BJ (cell line): ENCODE measurements around the gene PDZRN4. TPM values are rescaled to one million over a fixed set of nuclear protein-coding genes. Genes with fewer than 3 reads are reported as not detected.
"Not testable (repeated sequence)": the region's sequence is repeated elsewhere in the genome, so short reads cannot be mapped to it uniquely, and the experiment has no call there.

Experiments
- CTCF ChIA-PET: fragments of 350-600 bp; formaldehyde crosslinking; extraction: SDS; loops from one replicate; lab custom pipeline; 2021; ENCODE audit warnings: antibody characterized with exemption, inconsistent platforms; lab: Yijun Ruan, JAX
- POLR2A ChIA-PET: fragments of 300-600 bp; sonication (Branson Sonifier 250); formaldehyde crosslinking; extraction: SDS; loops from one replicate; lab custom pipeline; 2021; ENCODE audit warnings: antibody characterized with exemption; lab: Charles Lee
- DNase-seq: peaks from one replicate; pipeline ENCODE4 v3.0.0-alpha.2; 2011; ENCODE audit warnings: low read depth
- H3K27me3 ChIP-seq: 2 replicates; pipeline ENCODE4 v1.6.0; 2011; ENCODE audit warnings: low read length; ENCODE audit not compliant: control insufficient read depth, insufficient read depth
- H3K36me3 ChIP-seq: 2 replicates; pipeline ENCODE4 v1.5.1; 2011; ENCODE audit warnings: low read length; ENCODE audit not compliant: control insufficient read depth, insufficient read depth
- H3K4me3 ChIP-seq: 2 replicates; pipeline ENCODE4 v1.5.1; 2011; ENCODE audit warnings: low read depth, mild to moderate bottlenecking, control low read depth, low read length
- CTCF ChIP-seq: IDR thresholded peaks from 2 replicates; pipeline ENCODE4 v1.5.1; 2011; ENCODE audit warnings: low read depth, mild to moderate bottlenecking, control low read depth, inconsistent platforms, low read length, moderate library complexity; ENCODE audit not compliant: insufficient read depth
- polyA plus RNA-seq: library from polyadenylated mRNA; depleted of rRNA; stranded (reverse); fragments of >200 nt; gene quantifications from 2 replicates; pipeline ENCODE4 v1.2.3, GENCODE V29; 2011

The PDZRN4 gene
- polyA plus RNA-seq, 1 experiment: not detected

GRCh38 chr12:41234692-41235091, 46.6 kb downstream of the PDZRN4 start:
- no peak overlapping the region for H3K4me3 ChIP-seq
- TF ChIP-seq CTCF: no peak
- H3K27me3 ChIP-seq: no peaks in the 10 kb centered on the region
- POLR2A ChIA-PET: no interaction called here
- DNase-seq: no peak
- CTCF ChIA-PET: no interaction called here
- no peaks in the 10 kb centered on the region for H3K36me3 ChIP-seq

GRCh38 chr12:41242603-41243002, 54.5 kb downstream of the PDZRN4 start:
- H3K27me3 ChIP-seq: no peaks in the 10 kb centered on the region
- H3K4me3 ChIP-seq: no peak overlapping the region
- CTCF ChIA-PET: interaction anchor here (0.7 kb wide), 1 partner anchor 288 kb away, joined by 3 read pairs; no protein-coding TSS in a partner anchor
- POLR2A ChIA-PET: no interaction called here
- H3K36me3 ChIP-seq: no peaks in the 10 kb centered on the region
- no peak for DNase-seq
- no peak for TF ChIP-seq CTCF

DNA sequence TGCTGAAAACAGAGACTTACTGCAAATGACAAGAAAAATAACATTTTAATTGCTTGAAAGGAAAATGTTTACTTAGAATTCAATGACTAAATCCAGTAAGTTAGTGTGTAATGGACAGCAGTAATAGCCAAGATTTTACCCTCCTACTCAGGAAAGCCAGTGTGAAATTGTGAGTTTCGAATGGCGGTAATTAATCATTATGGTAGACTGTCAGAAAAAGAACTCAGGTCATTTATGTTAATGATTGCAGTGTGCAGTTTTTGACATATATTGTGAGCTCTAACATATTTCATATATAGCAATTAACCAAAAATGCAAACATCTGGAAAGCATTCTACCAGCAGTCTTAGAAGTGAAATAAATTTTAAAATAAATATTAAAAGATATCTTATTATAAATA, 60.3 kb downstream of the PDZRN4 start:
- DNase-seq: no peak
- H3K36me3 ChIP-seq: no peaks in the 10 kb centered on the region
- ChIA-PET CTCF (no interaction called here), POLR2A (no interaction called here)
- no peaks in the 10 kb centered on the region for H3K27me3 ChIP-seq
- no peak for TF ChIP-seq CTCF
- no peak overlapping the region for H3K4me3 ChIP-seq

DNA sequence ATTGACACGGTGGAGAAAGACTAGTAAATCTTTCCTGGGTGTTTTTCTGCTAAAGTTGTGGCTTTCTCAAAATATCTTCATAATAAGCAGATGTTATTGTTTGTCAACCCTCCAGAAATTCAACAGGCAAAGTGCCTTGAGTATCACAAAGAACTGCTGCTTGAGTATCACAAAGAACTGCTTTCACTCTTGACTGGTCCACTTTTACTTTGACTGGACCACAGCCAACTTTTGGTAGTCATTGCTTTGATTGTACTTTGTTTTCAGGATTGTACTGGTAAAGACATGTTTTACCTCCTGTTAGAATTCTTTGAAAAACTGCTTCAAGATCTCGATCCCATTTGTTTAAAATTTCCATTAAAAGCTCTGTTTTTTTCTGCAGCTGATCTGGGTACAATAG, 62.6 kb downstream of the PDZRN4 start:
- Histone ChIP-seq H3K27me3 (no peaks in the 10 kb centered on the region), H3K36me3 (no peaks in the 10 kb centered on the region), H3K4me3 (no peak overlapping the region)
- no peak for DNase-seq
- no peak for TF ChIP-seq CTCF
- CTCF ChIA-PET: no interaction called here
- POLR2A ChIA-PET: no interaction called here

GRCh38 chr12:41254004-41254914, 66.1 kb downstream of the PDZRN4 start:
- ChIA-PET CTCF (no interaction called here), POLR2A (no interaction called here)
- DNase-seq: no peak
- TF ChIP-seq CTCF: no peak
- H3K36me3 ChIP-seq: no peaks in the 10 kb centered on the region
- H3K27me3 ChIP-seq: no peaks in the 10 kb centered on the region
- H3K4me3 ChIP-seq: no peak overlapping the region

DNA sequence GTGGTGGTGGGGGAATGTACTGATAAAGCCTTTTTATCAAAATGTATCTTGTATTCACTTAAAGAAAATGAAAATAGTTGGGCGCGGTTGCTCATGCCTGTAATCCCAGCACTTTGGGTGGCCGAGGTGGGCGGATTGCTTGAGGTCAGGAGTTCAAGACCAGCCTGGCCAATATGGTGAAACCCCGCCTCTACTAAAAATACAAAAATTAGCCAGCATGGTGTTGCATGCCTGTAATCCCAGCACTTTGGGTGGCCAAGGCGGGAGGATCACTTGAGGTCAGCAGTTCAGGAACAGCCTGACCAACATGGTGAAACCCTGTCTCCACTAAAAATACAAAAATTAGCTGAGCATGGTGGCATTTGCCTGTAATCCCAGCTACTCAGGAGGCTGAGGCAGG, 75.1 kb downstream of the PDZRN4 start:
- POLR2A ChIA-PET, DNase-seq, H3K27me3 ChIP-seq, H3K36me3 ChIP-seq, H3K4me3 ChIP-seq: not testable (repeated sequence)
- CTCF ChIA-PET: interaction anchor here (1.2 to 1.6 kb wide), 2 partner anchors 418 to 761 kb away, joined by 3 to 6 read pairs; no protein-coding TSS in a partner anchor
